Stimulated activated CD4-positive, alpha-beta T cell treated with anti-CD3 and anti-CD28 coated beads, Interleukin-1b, Interleukin-23, amount 100 ng/mL, for 48 hours (primary cell): ENCODE measurements around the gene KIF25.

ENCODE experiments used
- DNase-seq: peaks from one replicate; pipeline ENCODE4 v3.0.0-alpha.2; 2020

The KIF25 gene

GRCh38 chr6:167997642-167998041, at the start of gene KIF25:
Gene KIF25, plus strand, starts transcription at chr6:167997671. Its CDS starts 31,915 bp downstream, at chr6:168029586.
- DNase-seq = no peak

- DNase-seq = no peak
These were observed 49.8 kb upstream of the KIF25 start for GRCh38 chr6:167947716-167948115.

GRCh38 chr6:167948716-167949115, 48.8 kb upstream of the KIF25 start:
- no peak for DNase-seq

- no peak for DNase-seq
These were observed 48.3 kb upstream of the KIF25 start for GRCh38 chr6:167949121-167949684.

- no peak for DNase-seq
These were observed 45.5 kb upstream of the KIF25 start for GRCh38 chr6:167951781-167952511.

- no peak for DNase-seq
These were observed 45.0 kb upstream of the KIF25 start for GRCh38 chr6:167952512-167952859.

GRCh38 chr6:167953551-167953950, 43.9 kb upstream of the KIF25 start:
- no peak for DNase-seq

- no peak for DNase-seq
These were observed 43.3 kb upstream of the KIF25 start for GRCh38 chr6:167954151-167954550.

- no peak for DNase-seq
These were observed 41.0 kb upstream of the KIF25 start for GRCh38 chr6:167956491-167956890.

- DNase-seq = no peak
These were observed 40.4 kb upstream of the KIF25 start for GRCh38 chr6:167956983-167957492.

- no peak for DNase-seq
These were observed 39.8 kb upstream of the KIF25 start for GRCh38 chr6:167957626-167958025.

- DNase-seq = no peak
These were observed 36.9 kb upstream of the KIF25 start for GRCh38 chr6:167960579-167960978.

GRCh38 chr6:167962711-167963110, 34.8 kb upstream of the KIF25 start:
- no peak for DNase-seq

- DNase-seq = no peak
These were observed 33.8 kb upstream of the KIF25 start for GRCh38 chr6:167963589-167964057.

GRCh38 chr6:167965592-167966539, 31.6 kb upstream of the KIF25 start:
- no peak for DNase-seq

GRCh38 chr6:167966540-167966905, 30.9 kb upstream of the KIF25 start:
- DNase-seq = no peak

GRCh38 chr6:167968091-167968490, 29.4 kb upstream of the KIF25 start:
- DNase-seq = no peak

GRCh38 chr6:167970230-167970629, 27.2 kb upstream of the KIF25 start:
- DNase-seq = no peak

- DNase-seq = no peak
These were observed 25.3 kb upstream of the KIF25 start for GRCh38 chr6:167972193-167972592.

GRCh38 chr6:167973148-167973885, 24.2 kb upstream of the KIF25 start:
- DNase-seq = no peak

GRCh38 chr6:167974640-167975344, 22.7 kb upstream of the KIF25 start:
- DNase-seq = no peak

GRCh38 chr6:167975458-167975857, 22.0 kb upstream of the KIF25 start:
- DNase-seq = no peak
